B cell (primary cell): ENCODE data around the gene AP1G1.
"Not testable (repeated sequence)": the region's sequence is repeated elsewhere in the genome, so short reads cannot be mapped to it uniquely, and the experiment has no call there.

ENCODE experiments used
- EZH2 ChIP-seq: IDR thresholded peaks from 2 replicates; pipeline ENCODE4 v1.6.1; 2012; ENCODE audit warnings: borderline replicate concordance, low read depth, mild to moderate bottlenecking, moderate library complexity, low read length; ENCODE audit not compliant: insufficient read depth, poor library complexity, severe bottlenecking
- TF ChIP-seq, protein P1 (sequence below): fragments of 200-600 bp; IDR thresholded peaks from one replicate; pipeline ENCODE4 v1.8.0; 2022; ENCODE audit warnings: antibody characterized with exemption, mild to moderate bottlenecking

- TF ChIP-seq, protein P1, sequence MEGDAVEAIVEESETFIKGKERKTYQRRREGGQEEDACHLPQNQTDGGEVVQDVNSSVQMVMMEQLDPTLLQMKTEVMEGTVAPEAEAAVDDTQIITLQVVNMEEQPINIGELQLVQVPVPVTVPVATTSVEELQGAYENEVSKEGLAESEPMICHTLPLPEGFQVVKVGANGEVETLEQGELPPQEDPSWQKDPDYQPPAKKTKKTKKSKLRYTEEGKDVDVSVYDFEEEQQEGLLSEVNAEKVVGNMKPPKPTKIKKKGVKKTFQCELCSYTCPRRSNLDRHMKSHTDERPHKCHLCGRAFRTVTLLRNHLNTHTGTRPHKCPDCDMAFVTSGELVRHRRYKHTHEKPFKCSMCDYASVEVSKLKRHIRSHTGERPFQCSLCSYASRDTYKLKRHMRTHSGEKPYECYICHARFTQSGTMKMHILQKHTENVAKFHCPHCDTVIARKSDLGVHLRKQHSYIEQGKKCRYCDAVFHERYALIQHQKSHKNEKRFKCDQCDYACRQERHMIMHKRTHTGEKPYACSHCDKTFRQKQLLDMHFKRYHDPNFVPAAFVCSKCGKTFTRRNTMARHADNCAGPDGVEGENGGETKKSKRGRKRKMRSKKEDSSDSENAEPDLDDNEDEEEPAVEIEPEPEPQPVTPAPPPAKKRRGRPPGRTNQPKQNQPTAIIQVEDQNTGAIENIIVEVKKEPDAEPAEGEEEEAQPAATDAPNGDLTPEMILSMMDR, result not testable (repeated sequence)
- TF ChIP-seq EZH2, result not testable (repeated sequence)
Measured at GRCh38 chr16:71684280-71684679, 124.4 kb downstream of the AP1G1 start.
